SH-SY5Y (cell line): ENCODE data around the gene CHTF18.

Source experiments
- GATA2 ChIP-seq: IDR thresholded peaks from 2 replicates; pipeline ENCODE4 v1.6.1; 2011; ENCODE audit warnings: mild to moderate bottlenecking, low read depth, low read length
- GATA3 ChIP-seq: IDR thresholded peaks from 2 replicates; pipeline ENCODE4 v1.6.1; 2011; ENCODE audit warnings: low read depth, mild to moderate bottlenecking, low read length, moderate library complexity

GRCh38 chr16:802461-802860, 14.0 kb downstream of the CHTF18 start:
- TF ChIP-seq GATA2 (no peak), GATA3 (no peak)
